Neutrophil (primary cell): ENCODE data around the gene HAUS3.

ENCODE experiments used
- H3K27ac ChIP-seq: fragments of 200-600 bp; sonication (generic); 2 replicates; pipeline ENCODE4 v1.5.1; 2016; ENCODE audit warnings: mild to moderate bottlenecking, moderate library complexity
- H3K27me3 ChIP-seq: fragments of 200-600 bp; sonication (generic); 2 replicates; pipeline ENCODE4 v1.6.0; 2016; ENCODE audit warnings: mild to moderate bottlenecking
- H3K36me3 ChIP-seq: fragments of 200-600 bp; sonication (generic); 2 replicates; pipeline ENCODE4 v1.5.1; 2017
- H3K4me1 ChIP-seq, 2 experiments: fragments of 200-600 bp in 1 of 2; sonication (generic) in 1 of 2; 1 replicate in 1 of 2; 2 replicates in 1 of 2; pipeline versions ENCODE4 v1.5.1 to v1.6.1; 2013 to 2016; ENCODE audit warnings: low read depth in 1 of 2, low read length in 1 of 2, mild to moderate bottlenecking in 1 of 2, moderate library complexity in 1 of 2; ENCODE audit not compliant: control insufficient read depth in 1 of 2, insufficient read depth in 1 of 2
- H3K4me3 ChIP-seq, 2 experiments: fragments of 200-600 bp in 1 of 2; sonication (generic) in 1 of 2; 1 replicate in 1 of 2; 2 replicates in 1 of 2; pipeline ENCODE4 v1.5.1; 2013 to 2016; ENCODE audit warnings: low read depth in 1 of 2, low read length in 1 of 2, mild to moderate bottlenecking in 1 of 2, moderate library complexity in 1 of 2
- H3K9me3 ChIP-seq: fragments of 200-600 bp; sonication (generic); 2 replicates; pipeline ENCODE4 v1.5.1; 2016
- TF ChIP-seq, protein P1 (sequence below): fragments of 200-600 bp; sonication (generic); IDR thresholded peaks from 2 replicates; pipeline ENCODE4 v1.5.1; 2016; ENCODE audit warnings: antibody characterized with exemption

HAUS3 gene

DNA sequence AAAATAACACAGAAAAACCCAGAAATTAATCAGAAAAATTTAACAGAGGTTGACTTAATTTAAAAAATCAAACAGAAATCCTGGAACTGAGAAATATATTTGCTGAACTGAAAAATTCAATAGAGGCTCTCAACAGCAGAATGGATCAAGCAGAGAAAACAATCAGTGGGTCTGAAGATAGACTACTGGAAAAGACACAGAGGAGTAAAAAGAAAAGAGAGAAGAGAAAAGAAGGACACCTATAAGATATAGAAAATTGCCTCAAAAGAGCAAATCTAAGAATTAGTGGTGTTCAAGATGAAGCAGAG lies 55.1 kb downstream of the HAUS3 start:
- H3K4me1 ChIP-seq = no peaks in the 10 kb centered on the region
- no peaks in the 10 kb centered on the region for H3K36me3 ChIP-seq
- no peaks in the 10 kb centered on the region for H3K27me3 ChIP-seq
- no peaks in the 10 kb centered on the region for H3K9me3 ChIP-seq
- H3K27ac ChIP-seq = no peak overlapping the region
- TF ChIP-seq, protein P1, sequence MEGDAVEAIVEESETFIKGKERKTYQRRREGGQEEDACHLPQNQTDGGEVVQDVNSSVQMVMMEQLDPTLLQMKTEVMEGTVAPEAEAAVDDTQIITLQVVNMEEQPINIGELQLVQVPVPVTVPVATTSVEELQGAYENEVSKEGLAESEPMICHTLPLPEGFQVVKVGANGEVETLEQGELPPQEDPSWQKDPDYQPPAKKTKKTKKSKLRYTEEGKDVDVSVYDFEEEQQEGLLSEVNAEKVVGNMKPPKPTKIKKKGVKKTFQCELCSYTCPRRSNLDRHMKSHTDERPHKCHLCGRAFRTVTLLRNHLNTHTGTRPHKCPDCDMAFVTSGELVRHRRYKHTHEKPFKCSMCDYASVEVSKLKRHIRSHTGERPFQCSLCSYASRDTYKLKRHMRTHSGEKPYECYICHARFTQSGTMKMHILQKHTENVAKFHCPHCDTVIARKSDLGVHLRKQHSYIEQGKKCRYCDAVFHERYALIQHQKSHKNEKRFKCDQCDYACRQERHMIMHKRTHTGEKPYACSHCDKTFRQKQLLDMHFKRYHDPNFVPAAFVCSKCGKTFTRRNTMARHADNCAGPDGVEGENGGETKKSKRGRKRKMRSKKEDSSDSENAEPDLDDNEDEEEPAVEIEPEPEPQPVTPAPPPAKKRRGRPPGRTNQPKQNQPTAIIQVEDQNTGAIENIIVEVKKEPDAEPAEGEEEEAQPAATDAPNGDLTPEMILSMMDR = no peak
- no peak overlapping the region for H3K4me3 ChIP-seq

DNA sequence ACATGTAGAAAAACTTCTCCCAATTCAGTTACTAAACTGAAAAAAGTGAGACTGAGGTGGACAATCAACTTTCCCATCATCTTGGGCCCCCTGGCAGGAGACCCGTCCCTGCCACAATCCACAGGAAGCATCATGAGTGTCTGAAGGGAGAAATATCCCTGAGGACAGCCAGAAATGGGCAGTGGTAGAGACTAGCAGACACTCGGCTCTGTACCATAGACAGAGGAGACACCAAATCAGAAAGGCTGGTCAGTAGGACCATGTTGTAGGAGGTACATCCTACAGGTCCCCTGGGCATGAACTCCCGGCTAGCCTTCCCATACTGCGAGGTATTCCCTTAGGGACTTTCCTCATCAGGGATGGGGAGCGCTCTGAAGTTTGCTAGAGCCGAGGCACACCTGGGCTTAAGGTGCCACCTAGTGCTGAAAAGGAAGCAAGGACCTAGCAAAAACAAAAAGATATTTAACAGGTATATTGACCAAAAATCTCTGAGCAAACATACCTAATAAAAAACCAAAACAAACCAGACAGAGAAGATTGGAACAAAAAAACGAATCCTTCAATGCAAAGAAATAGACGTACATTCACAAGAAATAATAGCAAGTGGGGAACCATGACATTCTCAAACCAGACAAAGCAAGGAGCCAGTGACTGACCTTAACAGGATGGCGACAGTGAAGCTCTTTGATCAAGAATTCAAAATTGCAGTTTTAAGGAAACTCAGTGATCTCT lies 55.6 kb downstream of the HAUS3 start:
- TF ChIP-seq, protein P1 = no peak
- Histone ChIP-seq H3K4me1 (no peaks in the 10 kb centered on the region), H3K27ac (no peak overlapping the region), H3K27me3 (no peaks in the 10 kb centered on the region), H3K9me3 (no peaks in the 10 kb centered on the region), H3K4me3 (no peak overlapping the region), H3K36me3 (no peaks in the 10 kb centered on the region)

DNA sequence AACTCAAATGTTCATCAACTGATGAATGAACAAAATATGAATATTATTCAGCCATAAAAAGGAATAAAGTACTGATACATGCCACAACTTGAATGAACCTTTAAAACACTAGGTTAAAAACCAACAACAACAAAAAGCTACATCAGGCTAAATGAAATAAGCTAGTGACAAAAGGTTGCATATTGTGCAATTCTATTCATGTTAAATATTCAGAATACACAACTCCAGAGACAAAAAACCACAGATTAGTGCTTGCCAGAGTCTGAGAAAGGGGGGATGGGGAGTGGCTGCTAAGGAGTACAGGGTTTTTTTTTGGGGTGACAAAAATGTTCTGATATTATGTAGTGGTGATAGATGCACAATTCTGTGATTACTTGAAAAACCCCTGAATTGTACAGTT lies 58.5 kb downstream of the HAUS3 start:
- Histone ChIP-seq H3K27me3 (no peaks in the 10 kb centered on the region), H3K4me1 (no peaks in the 10 kb centered on the region), H3K27ac (no peak overlapping the region), H3K4me3 (no peak overlapping the region), H3K36me3 (no peaks in the 10 kb centered on the region), H3K9me3 (no peaks in the 10 kb centered on the region)
- TF ChIP-seq, protein P1 = no peak

DNA sequence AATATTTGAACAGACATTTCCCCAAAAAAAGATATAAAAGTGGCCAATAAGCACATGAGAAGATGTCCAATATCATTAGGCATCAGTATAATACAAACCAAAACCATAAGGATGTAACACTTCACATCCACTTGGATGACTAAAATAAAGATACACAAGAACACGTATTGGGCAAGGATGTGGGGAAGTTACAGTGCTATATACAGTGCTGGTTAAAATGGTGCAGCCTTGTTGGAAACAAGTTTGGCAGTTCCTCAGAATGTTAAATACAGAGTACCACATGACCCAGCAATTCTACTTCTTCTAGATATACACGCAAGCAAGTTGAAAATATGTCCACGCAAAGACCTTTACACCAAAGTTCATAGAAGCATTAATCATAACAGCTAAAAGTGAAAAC lies 58.9 kb downstream of the HAUS3 start:
- Histone ChIP-seq H3K36me3 (no peaks in the 10 kb centered on the region), H3K9me3 (no peaks in the 10 kb centered on the region), H3K4me1 (no peaks in the 10 kb centered on the region), H3K27me3 (no peaks in the 10 kb centered on the region), H3K27ac (no peak overlapping the region), H3K4me3 (no peak overlapping the region)
- TF ChIP-seq, protein P1 = no peak

DNA sequence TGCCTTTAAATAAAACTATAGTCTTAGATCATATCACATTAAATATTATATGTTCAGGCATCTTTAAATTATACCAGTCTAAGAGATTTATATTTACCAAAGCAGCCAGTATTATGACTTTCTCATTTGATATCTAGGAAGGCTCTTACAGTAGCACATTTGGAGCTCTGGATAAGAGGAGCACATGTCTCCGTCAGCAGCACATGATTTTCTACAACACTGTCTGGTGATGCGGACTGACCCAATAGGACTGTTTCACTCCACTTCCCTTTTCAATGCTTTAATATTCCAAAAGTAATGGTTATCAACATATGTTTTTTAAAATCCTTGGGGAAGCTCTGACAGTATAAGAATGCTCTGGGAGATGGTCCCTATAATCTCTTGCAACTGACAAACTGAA lies 61.5 kb downstream of the HAUS3 start:
- no peaks in the 10 kb centered on the region for H3K9me3 ChIP-seq
- no peaks in the 10 kb centered on the region for H3K4me1 ChIP-seq
- no peak overlapping the region for H3K27ac ChIP-seq
- H3K27me3 ChIP-seq = no peaks in the 10 kb centered on the region
- H3K36me3 ChIP-seq = no peaks in the 10 kb centered on the region
- H3K4me3 ChIP-seq = no peak overlapping the region
- TF ChIP-seq, protein P1 = no peak
